ENCODE measurements around the gene ZNF606. TPM values are rescaled to one million over a fixed set of nuclear protein-coding genes. Genes with fewer than 3 reads are reported as not detected.

Gene ZNF606
- total RNA-seq, 2 donors from 2014 or later: 25.8 to 34.7 TPM

- H3K27ac Mint-ChIP-seq: no peak overlapping the region
- Histone ChIP-seq H3K4me3 (ENCODE audit: low read length) (no peak overlapping the region), H3K27me3 (ENCODE audit: control insufficient read depth, insufficient read depth, low read length, poor library complexity, severe bottlenecking) (no peaks in the 10 kb centered on the region), H3K9ac (ENCODE audit: extremely low read depth, low read length, poor library complexity, severe bottlenecking) (no peak overlapping the region), H3K4me1 (ENCODE audit: control insufficient read depth, insufficient read depth, low read length) (no peaks in the 10 kb centered on the region), H3K36me3 (ENCODE audit: control insufficient read depth, insufficient read depth, low read length) (no peaks in the 10 kb centered on the region), H3K27ac (ENCODE audit: low read depth, low read length) (no peak overlapping the region), H3K9me3 (ENCODE audit: control insufficient read depth, low read length) (peaks cover 12% of the 10 kb centered on the region)
- no peak for TF ChIP-seq CTCF (conservative IDR thresholded peaks at IDR 0.05)
- peaks cover 87% of the 10 kb centered on the region for H3K9me3 Mint-ChIP-seq
- peaks cover 11% of the 10 kb centered on the region for H3K36me3 Mint-ChIP-seq (ENCODE audit: low read depth)
- peaks cover 42% of the 10 kb centered on the region for H3K27me3 Mint-ChIP-seq (ENCODE audit: insufficient read depth)
- no peaks in the 10 kb centered on the region for H3K4me1 Mint-ChIP-seq
- 50 to 52% methylated on average over 5 to 7 of the region's 7 CpGs for WGBS, 2 experiments (ENCODE audit: insufficient coverage in 1 of 2, insufficient read length in 1 of 2)
- DNase-seq: no peak
- H3K4me3 Mint-ChIP-seq: no peak overlapping the region
Observed at GRCh38 chr19:58046856-58047255, 44.2 kb upstream of the ZNF606 start.

- no peak for DNase-seq
- no peak for TF ChIP-seq CTCF (conservative IDR thresholded peaks at IDR 0.05)
- H3K4me3 ChIP-seq (ENCODE audit: low read length): no peak overlapping the region
- Mint-ChIP-seq H3K27me3 (ENCODE audit: insufficient read depth) (peaks cover 49% of the 10 kb centered on the region), H3K4me3 (no peak overlapping the region), H3K4me1 (no peaks in the 10 kb centered on the region), H3K36me3 (ENCODE audit: low read depth) (peaks cover 6% of the 10 kb centered on the region), H3K27ac (no peak overlapping the region), H3K9me3 (peaks cover 88% of the 10 kb centered on the region)
- H3K9me3 ChIP-seq (ENCODE audit: control insufficient read depth, low read length): peaks cover 12% of the 10 kb centered on the region
- H3K4me1 ChIP-seq (ENCODE audit: control insufficient read depth, insufficient read depth, low read length): no peaks in the 10 kb centered on the region
- WGBS, 2 experiments (ENCODE audit: insufficient coverage in 1 of 2, insufficient read length in 1 of 2): 78 to 85% methylated on average over 21 to 24 of the region's 24 CpGs
- no peak overlapping the region for H3K9ac ChIP-seq (ENCODE audit: extremely low read depth, low read length, poor library complexity, severe bottlenecking)
- H3K27me3 ChIP-seq (ENCODE audit: control insufficient read depth, insufficient read depth, low read length, poor library complexity, severe bottlenecking): no peaks in the 10 kb centered on the region
- no peak overlapping the region for H3K27ac ChIP-seq (ENCODE audit: low read depth, low read length)
- no peaks in the 10 kb centered on the region for H3K36me3 ChIP-seq (ENCODE audit: control insufficient read depth, insufficient read depth, low read length)
Observed at GRCh38 chr19:58045411-58046050, 42.9 kb upstream of the ZNF606 start.

- Mint-ChIP-seq H3K36me3 (ENCODE audit: low read depth) (peaks cover 6% of the 10 kb centered on the region), H3K4me1 (no peaks in the 10 kb centered on the region), H3K9me3 (peaks cover 90% of the 10 kb centered on the region), H3K4me3 (no peak overlapping the region), H3K27me3 (ENCODE audit: insufficient read depth) (peaks cover 51% of the 10 kb centered on the region), H3K27ac (no peak overlapping the region)
- Histone ChIP-seq H3K27ac (ENCODE audit: low read depth, low read length) (no peak overlapping the region), H3K4me3 (ENCODE audit: low read length) (no peak overlapping the region), H3K4me1 (ENCODE audit: control insufficient read depth, insufficient read depth, low read length) (no peaks in the 10 kb centered on the region), H3K9ac (ENCODE audit: extremely low read depth, low read length, poor library complexity, severe bottlenecking) (no peak overlapping the region), H3K27me3 (ENCODE audit: control insufficient read depth, insufficient read depth, low read length, poor library complexity, severe bottlenecking) (no peaks in the 10 kb centered on the region), H3K36me3 (ENCODE audit: control insufficient read depth, insufficient read depth, low read length) (no peaks in the 10 kb centered on the region), H3K9me3 (ENCODE audit: control insufficient read depth, low read length) (peaks cover 12% of the 10 kb centered on the region)
- TF ChIP-seq CTCF (conservative IDR thresholded peaks at IDR 0.05): no peak
- WGBS, 2 experiments (ENCODE audit: insufficient coverage in 1 of 2, insufficient read length in 1 of 2): 93 to 96% methylated on average over 19 to 26 of the region's 26 CpGs
- no peak for DNase-seq
Observed at GRCh38 chr19:58044886-58045285, 42.3 kb upstream of the ZNF606 start.
